ENCODE measurements around the gene TERT.

- TF ChIP-seq CTCF (IDR thresholded peaks at IDR 0.05; ENCODE audit: low read depth, low read length): no peak
- TF ChIP-seq EZH2phosphoT487 (IDR thresholded peaks at IDR 0.05; ENCODE audit: low read depth): no peak
These were observed 16.7 kb downstream of the TERT start for GRCh38 chr5:1278216-1278615.
